ENCODE measurements around the gene SIRT5.

The SIRT5 gene

GRCh38 chr6:13572951-13573654 is 1.3 kb upstream of the SIRT5 start:
- TF ChIP-seq CTCF (IDR thresholded peaks at IDR 0.05; ENCODE audit: low read depth, low read length, missing control alignments): no peak
- in situ Hi-C loops (cut with HindIII; ENCODE audit: low pct_ligation_motif_present, low sequenced_read_pairs): no loop called here
- DNase-seq: no peak
- peak overlapping the region; percentile 78 for H3K4me3 ChIP-seq (ENCODE audit: low read depth, low read length)
- no peaks in the 10 kb centered on the region for H3K27me3 ChIP-seq (replicated peaks)
- no peak overlapping the region for H3K27ac ChIP-seq
- no peaks in the 10 kb centered on the region for H3K36me3 ChIP-seq (replicated peaks)

GRCh38 chr6:13573669-13574110 is 711 bp upstream of the SIRT5 start:
- Histone ChIP-seq H3K27ac (peak overlapping the region; percentile 73), H3K4me3 (ENCODE audit: low read depth, low read length) (peak overlapping the region; percentile 78), H3K36me3 (replicated peaks) (no peaks in the 10 kb centered on the region), H3K27me3 (replicated peaks) (no peaks in the 10 kb centered on the region)
- in situ Hi-C loops (cut with HindIII; ENCODE audit: low pct_ligation_motif_present, low sequenced_read_pairs): no loop called here
- TF ChIP-seq CTCF (IDR thresholded peaks at IDR 0.05; ENCODE audit: low read depth, low read length, missing control alignments): no peak
- DNase-seq: peak; percentile 33

GRCh38 chr6:13574149-13574570 is 241 bp upstream of the SIRT5 start:
- peak; percentile 78 for DNase-seq
- peak overlapping the region; percentile 73 for H3K27ac ChIP-seq
- H3K36me3 ChIP-seq (replicated peaks): no peaks in the 10 kb centered on the region
- in situ Hi-C loops (cut with HindIII; ENCODE audit: low pct_ligation_motif_present, low sequenced_read_pairs): no loop called here
- peak overlapping the region; percentile 78 for H3K4me3 ChIP-seq (ENCODE audit: low read depth, low read length)
- TF ChIP-seq CTCF (IDR thresholded peaks at IDR 0.05; ENCODE audit: low read depth, low read length, missing control alignments): peak; percentile 53
- no peaks in the 10 kb centered on the region for H3K27me3 ChIP-seq (replicated peaks)

- no peak for DNase-seq
- TF ChIP-seq CTCF (IDR thresholded peaks at IDR 0.05; ENCODE audit: low read depth, low read length, missing control alignments): peak; percentile 81
- no peaks in the 10 kb centered on the region for H3K36me3 ChIP-seq (replicated peaks)
- no peaks in the 10 kb centered on the region for H3K27me3 ChIP-seq (replicated peaks)
- peak overlapping the region; percentile 78 for H3K4me3 ChIP-seq (ENCODE audit: low read depth, low read length)
- in situ Hi-C loops (cut with HindIII; ENCODE audit: low pct_ligation_motif_present, low sequenced_read_pairs): no loop called here
- H3K27ac ChIP-seq: no peak overlapping the region
Observed at GRCh38 chr6:13575377-13575775, 975 bp downstream of the SIRT5 start.

- Histone ChIP-seq H3K4me3 (ENCODE audit: low read depth, low read length) (no peak overlapping the region), H3K27me3 (replicated peaks) (no peaks in the 10 kb centered on the region), H3K36me3 (replicated peaks) (no peaks in the 10 kb centered on the region), H3K27ac (no peak overlapping the region)
- DNase-seq: no peak
- no peak for TF ChIP-seq CTCF (IDR thresholded peaks at IDR 0.05; ENCODE audit: low read depth, low read length, missing control alignments)
- in situ Hi-C loops (cut with HindIII; ENCODE audit: low pct_ligation_motif_present, low sequenced_read_pairs): no loop called here
Observed at GRCh38 chr6:13576017-13576416, 1.6 kb downstream of the SIRT5 start.

- no peak for DNase-seq
- no peak for TF ChIP-seq CTCF (IDR thresholded peaks at IDR 0.05; ENCODE audit: low read depth, low read length, missing control alignments)
- H3K36me3 ChIP-seq (replicated peaks): no peaks in the 10 kb centered on the region
- no peak overlapping the region for H3K4me3 ChIP-seq (ENCODE audit: low read depth, low read length)
- H3K27ac ChIP-seq: no peak overlapping the region
- H3K27me3 ChIP-seq (replicated peaks): no peaks in the 10 kb centered on the region
- in situ Hi-C loops (cut with HindIII; ENCODE audit: low pct_ligation_motif_present, low sequenced_read_pairs): no loop called here
Observed at GRCh38 chr6:13577926-13578325, 3.5 kb downstream of the SIRT5 start.

All from brain microvascular endothelial cell (primary cell).